ENCODE data around the gene RTP3.

RTP3 gene

DNA sequence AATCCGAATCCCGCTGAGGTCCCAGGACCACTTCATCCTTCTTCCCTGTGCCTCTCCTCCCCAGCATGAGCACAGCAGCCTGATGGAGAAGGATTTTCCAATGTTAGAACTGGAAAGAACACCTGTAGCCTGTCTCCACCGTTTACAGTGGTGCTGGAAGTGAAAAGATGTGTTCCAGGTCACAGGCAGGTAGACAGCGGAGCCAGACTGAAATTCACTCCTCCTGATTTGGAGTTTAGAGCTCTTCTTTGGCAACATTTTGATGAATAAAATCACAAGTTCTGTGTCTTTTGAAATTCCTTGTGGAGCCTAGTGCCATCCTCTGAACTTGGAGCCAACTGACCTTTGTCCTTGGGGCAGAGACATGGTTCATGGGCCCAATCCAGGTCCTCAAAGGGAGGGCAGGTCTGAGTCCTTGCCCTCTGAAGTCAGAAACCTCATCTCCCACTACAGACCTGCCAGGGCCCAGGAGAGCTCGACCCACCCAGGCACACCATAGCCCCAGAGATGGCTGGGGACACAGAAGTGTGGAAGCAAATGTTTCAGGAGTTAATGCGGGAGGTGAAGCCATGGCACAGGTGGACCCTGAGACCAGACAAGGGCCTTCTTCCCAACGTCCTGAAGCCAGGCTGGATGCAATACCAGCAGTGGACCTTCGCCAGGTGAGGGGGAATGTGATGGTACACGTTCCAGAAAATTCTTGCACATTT is at the start of gene RTP3:
TSS of gene RTP3 (plus strand) at position 421 of the 710 bp plus-strand sequence. CDS start at position 508, 87 bp downstream.
- no peak for DNase-seq

- no peak for DNase-seq
Observed at GRCh38 chr3:46448721-46449120, 49.1 kb upstream of the RTP3 start.

- DNase-seq = peak; percentile 13 to 16
Observed at GRCh38 chr3:46449755-46450552, 47.8 kb upstream of the RTP3 start.

- DNase-seq = no peak
Observed at GRCh38 chr3:46453526-46454208, 44.1 kb upstream of the RTP3 start.

- DNase-seq = no peak
Observed at GRCh38 chr3:46454209-46454595, 43.6 kb upstream of the RTP3 start.

GRCh38 chr3:46454606-46455005 is 43.2 kb upstream of the RTP3 start:
- DNase-seq = no peak

DNA sequence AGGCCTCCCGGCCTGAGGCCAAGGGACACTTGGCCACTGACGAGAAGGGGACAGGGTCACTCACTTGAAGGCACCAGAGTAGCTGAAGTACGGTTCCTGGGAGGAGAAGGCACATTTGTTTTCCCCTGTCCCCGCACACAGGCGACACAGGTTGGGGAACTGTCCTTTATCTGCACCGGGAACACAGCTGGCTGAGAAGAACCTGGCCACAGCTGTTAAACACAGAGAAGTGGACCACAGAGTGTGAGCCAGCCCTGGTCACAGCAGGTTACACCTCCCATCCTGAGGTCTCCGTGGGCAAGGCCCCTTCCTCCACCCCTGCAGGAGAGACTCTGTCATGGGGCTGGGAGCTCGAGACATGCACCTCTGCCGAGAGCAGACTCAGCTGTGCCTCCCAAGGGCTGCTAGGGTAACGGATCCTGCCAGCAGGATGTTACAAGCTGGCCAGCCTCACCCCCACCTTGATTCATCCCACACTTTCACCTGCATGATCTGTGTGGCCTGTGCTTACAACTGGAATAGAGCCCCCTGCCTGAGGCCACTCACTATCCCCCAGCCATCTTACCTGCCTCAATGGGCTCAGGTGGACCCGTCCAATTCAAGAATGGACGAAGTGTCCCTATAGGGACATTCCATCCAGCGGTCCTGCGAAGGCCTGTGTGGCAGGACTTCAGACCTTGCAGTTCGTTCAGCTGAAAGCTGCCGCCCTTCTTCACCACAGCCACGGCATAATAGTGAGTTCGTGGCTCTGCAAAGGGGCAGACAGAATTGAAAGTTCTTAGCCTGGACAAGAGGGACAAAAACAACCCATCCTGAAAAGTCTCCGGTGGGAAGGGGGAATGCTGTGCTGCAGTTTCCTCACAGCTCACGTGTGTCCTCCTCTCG is 42.3 kb upstream of the RTP3 start:
- no peak for DNase-seq

GRCh38 chr3:46456118-46456517 is 41.7 kb upstream of the RTP3 start:
- DNase-seq = no peak

DNA sequence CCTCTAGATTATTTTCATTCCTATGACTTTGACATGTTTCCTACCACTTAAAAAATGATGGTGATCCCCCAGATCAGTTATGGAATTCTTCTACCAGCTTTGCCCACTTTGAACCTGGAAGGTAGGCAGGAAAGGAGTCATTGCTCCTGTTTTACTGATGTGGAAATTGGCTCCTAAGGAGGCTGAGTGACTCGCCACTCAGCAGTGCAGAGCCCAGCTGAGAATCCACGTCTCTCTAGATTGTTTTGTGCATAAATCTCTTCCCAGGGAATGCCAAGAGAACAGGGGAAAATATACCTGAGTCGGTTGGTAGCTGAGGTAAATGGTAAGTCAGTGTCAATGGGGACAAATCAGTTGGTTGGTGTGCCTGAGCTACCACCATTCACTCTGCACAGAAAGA is 37.7 kb upstream of the RTP3 start:
- DNase-seq = no peak

- peak; percentile 17 to 31 for DNase-seq
Observed at GRCh38 chr3:46462111-46462510, 35.7 kb upstream of the RTP3 start.

DNA sequence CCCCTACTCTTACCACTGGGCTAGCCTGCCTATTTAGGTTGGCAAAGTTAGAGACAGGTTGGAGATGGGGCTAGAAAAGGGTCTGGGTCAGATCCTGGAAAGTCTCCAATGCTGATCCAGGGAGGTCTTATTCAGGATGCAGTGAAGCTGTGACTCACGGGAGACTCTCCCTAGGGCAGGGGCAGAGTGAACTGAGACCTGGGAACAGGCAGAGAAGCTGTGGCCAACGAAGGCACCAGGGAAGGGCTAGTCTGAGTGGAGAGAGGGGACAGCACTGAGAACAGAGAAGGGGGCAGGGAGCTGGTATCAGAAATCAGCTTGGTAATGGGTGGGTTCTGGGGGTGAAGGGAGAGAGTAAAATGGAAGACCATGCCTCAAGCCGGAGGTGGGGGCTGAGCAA is 35.3 kb upstream of the RTP3 start:
- no peak for DNase-seq

DNA sequence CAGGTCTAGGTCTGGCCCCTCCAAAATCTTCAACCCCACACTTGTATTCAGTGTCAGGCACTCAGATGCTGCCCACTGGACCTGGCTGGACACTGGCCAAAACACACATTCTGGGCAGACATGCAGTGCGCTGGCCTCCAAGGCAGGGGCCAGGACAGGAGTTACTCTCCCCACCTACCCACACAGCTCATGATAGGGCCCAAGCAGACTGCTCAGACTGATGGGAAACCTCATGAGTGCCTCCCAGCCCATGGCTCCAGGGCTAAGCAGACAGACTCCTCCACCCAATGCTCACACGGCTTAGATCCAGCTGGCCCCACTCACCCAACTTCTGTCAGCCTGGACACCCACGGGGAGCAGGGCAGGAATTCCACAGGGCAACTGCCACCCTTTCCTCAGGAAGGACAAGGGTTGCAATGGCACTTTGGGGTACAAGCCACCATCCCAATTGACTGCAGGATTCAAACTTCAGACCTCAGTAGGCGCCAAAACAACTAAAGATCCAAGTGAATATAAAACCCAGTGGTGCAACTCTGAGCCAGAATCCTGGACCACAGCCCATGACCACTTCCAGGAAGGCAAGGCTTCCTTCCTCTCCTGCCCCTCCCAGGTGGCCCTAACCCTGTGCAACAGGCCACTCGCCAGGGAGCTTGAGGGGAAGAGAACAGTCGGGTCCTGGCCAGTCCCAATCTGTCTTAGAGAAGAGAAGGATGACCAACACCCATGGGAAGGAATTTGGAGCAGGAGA is 34.5 kb upstream of the RTP3 start:
- DNase-seq = no peak

DNA sequence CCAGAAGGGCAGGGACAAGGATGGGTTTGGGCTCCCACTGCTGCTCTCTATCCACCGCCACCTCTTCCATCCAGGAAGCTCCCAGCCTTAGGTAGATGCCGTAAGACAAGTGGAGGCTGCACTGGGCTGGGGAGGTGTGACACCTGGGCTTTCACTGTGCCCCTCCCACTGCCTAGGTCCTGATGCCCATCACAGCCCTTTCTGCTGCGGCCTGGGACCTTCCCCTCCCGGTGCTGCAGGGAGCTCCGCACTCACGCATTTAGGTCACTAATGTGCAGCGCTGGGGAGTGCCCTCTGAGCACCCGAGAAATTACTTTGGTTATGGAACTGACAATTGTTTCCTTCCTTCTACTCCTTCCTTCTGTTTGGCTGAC is 33.9 kb upstream of the RTP3 start:
- DNase-seq = no peak

DNA sequence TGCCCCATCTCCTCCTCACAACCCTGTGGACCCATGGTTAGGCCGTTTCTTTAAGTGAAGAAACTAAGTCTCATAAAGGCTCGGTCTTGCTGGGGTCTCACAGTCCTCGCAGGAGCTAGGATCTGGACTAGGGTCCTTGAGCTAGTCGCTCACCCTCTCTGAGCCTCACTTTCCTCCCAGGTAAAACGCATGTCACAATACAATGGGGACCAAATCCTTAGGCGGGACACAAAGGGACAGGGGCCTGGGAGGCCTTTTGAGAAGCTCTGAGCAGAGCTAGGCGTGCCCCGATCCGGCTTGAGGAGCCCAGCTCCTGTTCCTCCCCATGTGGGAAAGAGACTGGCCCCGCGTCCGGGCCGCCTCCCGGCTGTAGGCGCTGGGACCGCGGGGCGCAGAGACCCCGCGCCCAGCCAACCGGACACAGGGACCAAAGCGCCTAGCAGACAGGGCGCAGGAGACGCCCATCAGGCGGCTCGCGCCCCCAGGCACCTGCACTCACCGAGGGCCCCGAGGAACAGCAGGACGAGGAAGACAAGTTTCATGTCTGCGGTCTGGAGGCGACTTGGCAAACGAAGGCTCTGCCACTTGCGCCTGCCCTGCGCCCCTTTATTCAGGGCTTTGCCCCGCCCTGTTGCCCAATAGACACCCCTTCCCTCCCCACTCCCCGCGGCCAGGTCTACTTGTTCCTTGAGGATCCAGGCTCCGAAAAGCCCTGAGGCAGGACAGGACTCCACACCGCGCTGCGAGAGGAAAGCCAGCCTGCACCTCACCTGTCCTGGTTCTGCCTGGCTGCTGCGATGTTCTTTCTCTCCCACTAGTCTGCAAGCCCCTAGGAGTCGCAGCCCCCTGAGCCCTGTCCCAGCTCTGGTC is 33.2 kb upstream of the RTP3 start, which contains the start of gene LTF:
TSS of gene LTF (minus strand) at position 580 of the 870 bp plus-strand sequence. CDS start at position 542, 38 bp downstream.
- DNase-seq = no peak

GRCh38 chr3:46465196-46465520 is 32.6 kb upstream of the RTP3 start:
- no peak for DNase-seq

GRCh38 chr3:46466273-46466672 is 31.5 kb upstream of the RTP3 start:
- DNase-seq = no peak

- DNase-seq = no peak
Observed at GRCh38 chr3:46466871-46467403, 30.8 kb upstream of the RTP3 start.

- no peak for DNase-seq
Observed at GRCh38 chr3:46467562-46467961, 30.2 kb upstream of the RTP3 start.

- no peak for DNase-seq
Observed at GRCh38 chr3:46468753-46469600, 28.8 kb upstream of the RTP3 start.

Measured in AML-193 (cell line).